ENCODE measurements around the gene MED27. TPM values are rescaled to one million over a fixed set of nuclear protein-coding genes. Genes with fewer than 3 reads are reported as not detected.

MED27 gene
- total and polyA plus RNA-seq, 8 donors = 0.87 to 21.9 (median 12.7) TPM

DNA sequence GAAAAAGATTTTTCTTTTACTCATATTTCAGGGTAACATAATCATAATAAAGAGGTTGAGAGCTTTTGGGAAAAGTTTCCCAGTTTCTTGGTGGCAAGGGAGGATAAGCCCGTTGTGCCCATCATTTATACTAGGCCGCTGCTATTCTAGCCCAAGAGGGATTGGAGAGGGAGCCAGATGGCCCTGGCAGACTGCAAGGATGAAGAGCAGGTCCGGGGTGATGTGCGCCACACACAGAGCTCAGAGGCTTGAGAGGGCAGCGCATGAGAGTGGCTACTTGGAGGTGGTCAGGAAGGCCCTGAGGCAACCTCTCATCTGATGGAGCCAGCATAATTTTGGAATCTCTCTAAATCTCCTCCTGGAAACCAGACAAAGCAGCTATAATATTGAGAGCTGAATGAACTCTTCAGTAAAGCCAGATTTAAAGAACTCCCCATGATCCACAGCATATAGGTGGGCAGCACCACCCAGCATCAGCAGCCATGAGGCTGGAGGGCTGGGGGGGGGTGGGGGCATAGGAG is 110.1 kb downstream of the MED27 start:
- TF ChIP-seq POLR2A (IDR thresholded peaks at IDR 0.05) = no peak
- TF ChIP-seq, protein P1, sequence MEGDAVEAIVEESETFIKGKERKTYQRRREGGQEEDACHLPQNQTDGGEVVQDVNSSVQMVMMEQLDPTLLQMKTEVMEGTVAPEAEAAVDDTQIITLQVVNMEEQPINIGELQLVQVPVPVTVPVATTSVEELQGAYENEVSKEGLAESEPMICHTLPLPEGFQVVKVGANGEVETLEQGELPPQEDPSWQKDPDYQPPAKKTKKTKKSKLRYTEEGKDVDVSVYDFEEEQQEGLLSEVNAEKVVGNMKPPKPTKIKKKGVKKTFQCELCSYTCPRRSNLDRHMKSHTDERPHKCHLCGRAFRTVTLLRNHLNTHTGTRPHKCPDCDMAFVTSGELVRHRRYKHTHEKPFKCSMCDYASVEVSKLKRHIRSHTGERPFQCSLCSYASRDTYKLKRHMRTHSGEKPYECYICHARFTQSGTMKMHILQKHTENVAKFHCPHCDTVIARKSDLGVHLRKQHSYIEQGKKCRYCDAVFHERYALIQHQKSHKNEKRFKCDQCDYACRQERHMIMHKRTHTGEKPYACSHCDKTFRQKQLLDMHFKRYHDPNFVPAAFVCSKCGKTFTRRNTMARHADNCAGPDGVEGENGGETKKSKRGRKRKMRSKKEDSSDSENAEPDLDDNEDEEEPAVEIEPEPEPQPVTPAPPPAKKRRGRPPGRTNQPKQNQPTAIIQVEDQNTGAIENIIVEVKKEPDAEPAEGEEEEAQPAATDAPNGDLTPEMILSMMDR (IDR thresholded peaks at IDR 0.05) = no peak
- TF ChIP-seq EP300 (IDR thresholded peaks at IDR 0.05) = no peak
- TF ChIP-seq POLR2AphosphoS5 (IDR thresholded peaks at IDR 0.05) = no peak
- no peak for DNase-seq
- Histone ChIP-seq H3K4me1 (no peaks in the 10 kb centered on the region), H3K4me3 (no peak overlapping the region), H3K9me3 (no peaks in the 10 kb centered on the region), H3K36me3 (peaks cover 0 to 5% (median 0%) of the 10 kb centered on the region in 4 donors), H3K27ac (no peak overlapping the region), H3K27me3 (no peaks in the 10 kb centered on the region)
- intact Hi-C loops (cut with DNase I; ENCODE audit: low total_unique reads) = no loop called here
- 93 to 97% (median 95%) methylated on average over 5 of the region's 5 CpGs for WGBS, 5 donors

DNA sequence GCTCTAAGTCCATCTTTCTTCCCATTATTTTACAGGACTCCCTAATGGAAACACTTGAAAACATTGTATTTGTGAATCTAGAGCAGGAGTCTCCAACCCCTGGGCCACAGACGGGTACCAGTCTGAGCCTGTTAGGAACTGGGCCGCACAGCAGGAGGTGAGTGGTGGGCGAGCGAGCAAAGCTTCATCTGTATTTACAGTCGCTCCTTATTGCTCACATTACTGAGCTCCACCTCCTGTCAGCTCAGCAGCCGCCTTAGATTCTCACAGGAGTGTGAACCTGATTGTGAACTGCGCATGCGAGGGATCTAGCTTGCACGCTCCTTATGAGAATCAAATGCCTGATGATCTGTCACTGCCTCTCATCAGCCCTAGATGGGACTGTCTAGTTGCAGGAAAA is 111.0 kb downstream of the MED27 start:
- Histone ChIP-seq H3K36me3 (peaks cover 0 to 5% (median 0%) of the 10 kb centered on the region in 4 donors), H3K4me1 (no peaks in the 10 kb centered on the region), H3K9me3 (no peaks in the 10 kb centered on the region), H3K27ac (no peak overlapping the region), H3K27me3 (no peaks in the 10 kb centered on the region), H3K4me3 (no peak overlapping the region)
- DNase-seq = no peak
- TF ChIP-seq POLR2AphosphoS5 (IDR thresholded peaks at IDR 0.05) (no peak), EP300 (IDR thresholded peaks at IDR 0.05) (no peak), POLR2A (IDR thresholded peaks at IDR 0.05) (no peak)
- TF ChIP-seq, protein P1 (IDR thresholded peaks at IDR 0.05) = no peak
- 95 to 99% (median 96%) methylated on average over 9 of the region's 9 CpGs for WGBS, 5 donors
- intact Hi-C loops (cut with DNase I; ENCODE audit: low total_unique reads) = no loop called here

DNA sequence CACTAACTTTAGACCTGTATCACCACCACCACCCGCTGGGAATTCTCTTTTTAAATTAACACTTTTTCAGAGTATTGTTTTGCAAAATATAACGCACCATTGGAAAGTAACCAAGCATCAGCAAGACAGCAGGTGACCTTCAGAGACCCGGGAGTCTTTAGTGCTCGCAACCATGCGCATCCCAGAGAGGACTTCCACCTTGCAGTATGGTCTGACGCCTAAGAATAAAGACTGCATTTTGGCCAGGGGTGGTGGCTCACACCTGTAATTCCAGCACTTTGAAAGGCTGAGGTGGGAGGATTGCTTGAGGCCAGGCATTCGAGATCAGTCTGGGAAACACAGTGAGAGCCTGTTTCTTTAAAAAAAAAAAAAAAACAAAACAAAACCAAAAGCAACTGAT is 113.8 kb downstream of the MED27 start:
- no peaks in the 10 kb centered on the region for H3K27me3 ChIP-seq
- no peak for DNase-seq
- no peaks in the 10 kb centered on the region for H3K9me3 ChIP-seq
- peaks cover 0 to 5% (median 0%) of the 10 kb centered on the region in 4 donors for H3K4me1 ChIP-seq
- no peak overlapping the region for H3K4me3 ChIP-seq
- peaks cover 0 to 5% (median 0%) of the 10 kb centered on the region in 4 donors for H3K36me3 ChIP-seq
- intact Hi-C loops (cut with DNase I; ENCODE audit: low total_unique reads) = no loop called here
- WGBS, 5 donors = 85 to 92% (median 91%) methylated on average over 7 of the region's 7 CpGs
- H3K27ac ChIP-seq = no peak overlapping the region
- TF ChIP-seq EP300 (IDR thresholded peaks at IDR 0.05) (no peak), POLR2AphosphoS5 (IDR thresholded peaks at IDR 0.05) (no peak), POLR2A (IDR thresholded peaks at IDR 0.05) (no peak)
- TF ChIP-seq, protein P1 (IDR thresholded peaks at IDR 0.05) = no peak

DNA sequence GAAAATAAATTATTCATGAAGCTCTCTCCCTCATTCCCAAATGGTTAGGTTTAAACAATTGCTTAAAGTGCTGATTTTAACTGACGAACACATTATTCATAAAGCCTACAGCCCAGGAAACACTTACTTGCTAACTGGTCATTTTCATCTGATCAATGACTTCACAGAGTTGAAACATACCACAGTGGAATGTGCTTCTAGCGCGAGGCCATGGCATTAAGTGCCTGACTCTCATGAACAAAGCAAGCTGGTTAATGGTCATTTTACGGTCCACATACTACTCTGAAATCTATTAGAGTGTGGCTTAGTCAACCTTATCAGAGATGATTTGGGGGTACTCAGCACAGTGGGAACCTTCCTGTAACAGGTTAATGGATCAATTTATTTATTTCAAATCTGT is 114.6 kb downstream of the MED27 start:
- Histone ChIP-seq H3K4me1 (peaks cover 0 to 5% (median 0%) of the 10 kb centered on the region in 4 donors), H3K9me3 (no peaks in the 10 kb centered on the region), H3K4me3 (no peak overlapping the region), H3K36me3 (peaks cover 0 to 3% (median 0%) of the 10 kb centered on the region in 4 donors), H3K27me3 (no peaks in the 10 kb centered on the region), H3K27ac (no peak overlapping the region)
- 88 to 96% (median 91%) methylated on average over 4 of the region's 4 CpGs for WGBS, 5 donors
- TF ChIP-seq POLR2AphosphoS5 (IDR thresholded peaks at IDR 0.05) = no peak
- no peak for TF ChIP-seq EP300 (IDR thresholded peaks at IDR 0.05)
- TF ChIP-seq, protein P1 (IDR thresholded peaks at IDR 0.05) = no peak
- TF ChIP-seq POLR2A (IDR thresholded peaks at IDR 0.05) = no peak
- intact Hi-C loops (cut with DNase I; ENCODE audit: low total_unique reads) = no loop called here
- no peak for DNase-seq
